ENCODE results near the gene CDH22. TPM values are rescaled to one million over a fixed set of nuclear protein-coding genes. Genes with fewer than 3 reads are reported as not detected.

CDH22 gene
- total and polyA plus RNA-seq, 7 experiments from 2014 or later = not detected

DNA sequence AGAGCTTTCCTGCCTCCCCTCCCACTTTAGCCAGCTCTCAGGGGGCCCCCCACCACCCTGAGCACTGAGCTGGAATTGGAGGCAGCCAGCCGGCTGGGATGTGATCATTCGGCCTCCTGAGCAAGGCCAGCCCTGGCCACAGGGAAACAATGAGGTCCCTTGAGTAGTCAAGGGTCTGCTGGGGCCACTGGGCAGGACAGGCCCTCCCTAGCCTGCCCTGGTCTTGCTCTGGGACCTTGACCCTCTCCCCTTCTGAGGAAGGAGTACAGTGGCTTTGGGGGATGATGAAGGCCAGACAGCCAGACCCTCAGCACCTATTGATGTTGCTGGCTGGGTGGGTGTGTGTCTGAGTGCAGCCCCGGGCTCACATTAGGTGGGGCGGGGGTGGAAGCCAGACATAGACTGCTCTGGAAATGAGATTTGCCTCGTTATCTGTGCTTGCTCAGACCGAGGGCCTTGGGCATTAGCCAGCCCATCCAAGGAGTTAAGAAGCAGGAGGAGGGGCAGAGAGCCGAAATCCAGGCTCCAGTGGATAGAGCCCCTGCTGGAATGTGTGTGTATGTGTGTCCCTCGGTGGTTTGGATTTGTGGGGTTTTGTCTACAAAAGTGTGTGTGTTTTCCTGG lies 168.9 kb downstream of the CDH22 start:
- no peaks in the 10 kb centered on the region for H3K36me3 Mint-ChIP-seq
- intact Hi-C loops (cut with micrococcal nuclease) = loop anchor here in 1 of 2 donors (10.0 kb wide), 1 partner anchor 205 kb away; no protein-coding TSS in a partner anchor
- Histone ChIP-seq H3K4me3 (ENCODE audit: low read length) (no peak overlapping the region), H3K9me3 (ENCODE audit: control insufficient read depth in 2 of 3, low read length in 3 of 3) (no peaks in the 10 kb centered on the region), H3K27me3 (ENCODE audit: control insufficient read depth in 2 of 2, insufficient read depth in 2 of 2, low read length in 2 of 2) (no peaks in the 10 kb centered on the region), H3K27ac (ENCODE audit: low read depth, low read length) (no peak overlapping the region), H3K4me1 (ENCODE audit: control insufficient read depth in 2 of 2, insufficient read depth in 2 of 2, low read length in 2 of 2) (no peaks in the 10 kb centered on the region), H3K36me3 (ENCODE audit: control insufficient read depth in 2 of 3, insufficient read depth in 3 of 3, low read length in 3 of 3) (no peaks in the 10 kb centered on the region)
- H3K27ac Mint-ChIP-seq = no peak overlapping the region
- ATAC-seq = no peak
- no peak overlapping the region for H3K4me3 Mint-ChIP-seq
- peaks cover 0 to 2% (median 0%) of the 10 kb centered on the region in 7 donors for H3K4me1 Mint-ChIP-seq
- DNase-seq = no peak
- peaks cover 34 to 70% (median 48%) of the 10 kb centered on the region in 5 donors for H3K27me3 Mint-ChIP-seq
- POLR2A ChIA-PET = no interaction called here
- peaks cover 0 to 2% (median 0%) of the 10 kb centered on the region in 11 donors for H3K9me3 Mint-ChIP-seq
- CTCF ChIA-PET = interaction anchor here (0.5 kb wide), 1 partner anchor 386 kb away, joined by 3 read pairs; no protein-coding TSS in a partner anchor

DNA sequence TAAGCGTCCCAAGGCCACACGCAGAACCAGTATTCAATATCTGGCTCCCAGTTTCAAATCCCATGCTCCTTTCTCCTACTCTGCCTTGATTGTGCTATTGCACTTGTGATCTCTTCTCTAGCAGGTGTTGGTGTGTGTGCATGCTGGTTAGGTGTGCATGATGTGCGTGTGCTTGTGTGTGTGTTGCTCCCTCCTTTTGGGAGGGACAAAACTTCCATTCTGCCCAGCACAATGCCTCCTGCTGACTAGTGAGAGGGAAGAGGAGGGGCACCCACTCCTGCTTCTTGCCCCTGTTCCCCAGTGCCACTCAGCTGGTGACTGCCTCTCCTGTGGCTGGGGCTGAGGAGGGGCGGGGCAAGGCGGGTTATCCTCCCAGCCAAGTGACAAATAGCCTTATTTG lies 170.5 kb downstream of the CDH22 start:
- ATAC-seq (no peak), DNase-seq (no peak)
- H3K4me3 ChIP-seq (ENCODE audit: low read length) = no peak overlapping the region
- Mint-ChIP-seq H3K4me1 (peaks cover 0 to 4% (median 0%) of the 10 kb centered on the region in 7 donors), H3K27ac (no peak overlapping the region), H3K36me3 (peaks cover 0 to 3% (median 0%) of the 10 kb centered on the region in 5 donors), H3K27me3 (peaks cover 33 to 81% (median 48%) of the 10 kb centered on the region in 5 donors), H3K4me3 (no peak overlapping the region), H3K9me3 (peaks cover 0 to 2% (median 0%) of the 10 kb centered on the region in 11 donors)
- H3K27me3 ChIP-seq (ENCODE audit: control insufficient read depth in 2 of 2, insufficient read depth in 2 of 2, low read length in 2 of 2) = no peaks in the 10 kb centered on the region
- H3K4me1 ChIP-seq (ENCODE audit: control insufficient read depth in 2 of 2, insufficient read depth in 2 of 2, low read length in 2 of 2) = no peaks in the 10 kb centered on the region
- intact Hi-C loops (cut with micrococcal nuclease) = loop anchor here in 1 of 2 donors (10.0 kb wide), 1 partner anchor 207 kb away; no protein-coding TSS in a partner anchor
- H3K27ac ChIP-seq (ENCODE audit: low read depth, low read length) = no peak overlapping the region
- POLR2A ChIA-PET = no interaction called here
- no peaks in the 10 kb centered on the region for H3K36me3 ChIP-seq (ENCODE audit: control insufficient read depth in 2 of 3, insufficient read depth in 3 of 3, low read length in 3 of 3)
- H3K9me3 ChIP-seq (ENCODE audit: control insufficient read depth in 2 of 3, low read length in 3 of 3) = no peaks in the 10 kb centered on the region
- CTCF ChIA-PET = no interaction called here

DNA sequence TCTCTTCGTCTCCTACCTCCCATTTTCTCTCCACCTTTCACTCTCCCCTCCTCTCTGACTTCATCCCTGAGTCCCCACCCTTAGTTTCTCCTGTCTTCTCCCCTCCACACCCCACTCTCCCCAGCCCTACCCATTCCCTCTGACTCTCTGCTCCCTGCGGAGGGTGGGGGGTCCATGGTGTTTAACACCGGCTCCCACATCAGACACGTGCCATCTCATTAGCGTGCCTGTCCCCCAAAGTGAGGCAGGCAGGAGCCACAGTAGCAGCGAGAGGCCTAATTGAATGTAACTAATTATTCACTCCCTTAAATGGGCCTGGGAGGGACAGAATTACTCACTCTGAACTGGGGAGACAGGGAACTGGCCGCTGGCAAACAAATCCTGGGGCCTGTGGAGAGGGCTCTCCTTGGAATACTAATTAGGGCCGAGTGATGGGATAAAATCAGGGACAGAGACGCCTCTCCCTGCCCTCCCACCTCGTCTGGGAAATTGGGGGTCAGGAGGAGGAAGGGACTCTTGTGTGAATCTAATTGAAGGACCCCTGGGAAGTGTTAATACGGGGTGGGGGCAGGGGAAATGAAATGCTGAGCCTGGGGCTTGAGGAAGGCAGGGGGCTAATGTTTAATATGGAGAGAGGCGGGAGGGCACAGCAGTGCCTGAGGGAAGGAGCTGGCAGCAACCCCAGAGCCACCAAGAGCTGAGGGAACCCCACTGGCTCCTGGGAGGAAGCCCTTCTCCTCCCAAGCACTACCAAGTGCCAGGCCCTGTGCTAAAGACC lies 172.3 kb downstream of the CDH22 start:
- ChIA-PET POLR2A (no interaction called here), CTCF (interaction anchor here (1.1 kb wide), 1 partner anchor 302 kb away, joined by 3 read pairs; no protein-coding TSS in a partner anchor)
- Mint-ChIP-seq H3K27ac (no peak overlapping the region), H3K4me1 (peaks cover 0 to 6% (median 0%) of the 10 kb centered on the region in 7 donors), H3K4me3 (no peak overlapping the region), H3K27me3 (peaks cover 25 to 72% (median 45%) of the 10 kb centered on the region in 5 donors), H3K36me3 (peaks cover 0 to 3% (median 0%) of the 10 kb centered on the region in 5 donors), H3K9me3 (peaks cover 0 to 2% (median 0%) of the 10 kb centered on the region in 11 donors)
- ATAC-seq (no peak), DNase-seq (no peak)
- intact Hi-C loops (cut with micrococcal nuclease) = loop anchor here in 1 of 2 donors (10.0 kb wide), 1 partner anchor 209 kb away; no protein-coding TSS in a partner anchor
- no peak overlapping the region for H3K4me3 ChIP-seq (ENCODE audit: low read length)
- no peaks in the 10 kb centered on the region for H3K4me1 ChIP-seq (ENCODE audit: control insufficient read depth in 2 of 2, insufficient read depth in 2 of 2, low read length in 2 of 2)
- H3K36me3 ChIP-seq (ENCODE audit: control insufficient read depth in 2 of 3, insufficient read depth in 3 of 3, low read length in 3 of 3) = no peaks in the 10 kb centered on the region
- no peaks in the 10 kb centered on the region for H3K27me3 ChIP-seq (ENCODE audit: control insufficient read depth in 2 of 2, insufficient read depth in 2 of 2, low read length in 2 of 2)
- no peak overlapping the region for H3K27ac ChIP-seq (ENCODE audit: low read depth, low read length)
- no peaks in the 10 kb centered on the region for H3K9me3 ChIP-seq (ENCODE audit: control insufficient read depth in 2 of 3, low read length in 3 of 3)

DNA sequence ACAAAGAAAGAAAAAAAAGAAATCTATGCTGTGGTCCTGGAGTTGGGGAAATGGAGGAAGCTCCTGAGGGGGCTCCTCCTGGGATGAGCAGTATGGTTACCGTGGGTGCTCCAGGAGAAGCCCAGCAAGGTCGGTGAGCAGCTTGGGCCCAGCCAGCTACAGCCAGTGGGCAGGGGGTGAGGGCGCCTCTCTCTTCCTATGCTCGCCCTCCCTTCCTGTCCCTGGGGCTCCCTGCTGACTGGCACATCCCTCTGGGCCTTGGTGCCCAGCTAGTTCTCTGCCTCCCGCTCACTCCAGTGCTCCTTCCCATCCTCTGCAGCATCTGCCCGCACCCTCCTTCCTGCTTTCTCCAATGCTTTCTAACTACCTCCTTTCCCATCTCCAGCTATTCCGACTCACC lies 173.6 kb downstream of the CDH22 start:
- H3K27me3 ChIP-seq (ENCODE audit: control insufficient read depth in 2 of 2, insufficient read depth in 2 of 2, low read length in 2 of 2) = no peaks in the 10 kb centered on the region
- H3K36me3 Mint-ChIP-seq = peaks cover 0 to 3% (median 0%) of the 10 kb centered on the region in 5 donors
- H3K4me1 ChIP-seq (ENCODE audit: control insufficient read depth in 2 of 2, insufficient read depth in 2 of 2, low read length in 2 of 2) = no peaks in the 10 kb centered on the region
- ChIA-PET POLR2A (no interaction called here), CTCF (no interaction called here)
- H3K9me3 Mint-ChIP-seq = peaks cover 0 to under 1% (median 0%) of the 10 kb centered on the region in 11 donors
- ATAC-seq (no peak), DNase-seq (no peak)
- no peaks in the 10 kb centered on the region for H3K36me3 ChIP-seq (ENCODE audit: control insufficient read depth in 2 of 3, insufficient read depth in 3 of 3, low read length in 3 of 3)
- H3K27ac Mint-ChIP-seq = no peak overlapping the region
- peaks cover 29 to 62% (median 45%) of the 10 kb centered on the region in 5 donors for H3K27me3 Mint-ChIP-seq
- H3K4me3 ChIP-seq (ENCODE audit: low read length) = no peak overlapping the region
- H3K27ac ChIP-seq (ENCODE audit: low read depth, low read length) = no peak overlapping the region
- intact Hi-C loops (cut with micrococcal nuclease) = loop anchor here in 1 of 2 donors (10.0 kb wide), 1 partner anchor 210 kb away; no protein-coding TSS in a partner anchor
- peaks cover 0 to 6% (median 0%) of the 10 kb centered on the region in 7 donors for H3K4me1 Mint-ChIP-seq
- no peaks in the 10 kb centered on the region for H3K9me3 ChIP-seq (ENCODE audit: control insufficient read depth in 2 of 3, low read length in 3 of 3)
- H3K4me3 Mint-ChIP-seq = no peak overlapping the region

DNA sequence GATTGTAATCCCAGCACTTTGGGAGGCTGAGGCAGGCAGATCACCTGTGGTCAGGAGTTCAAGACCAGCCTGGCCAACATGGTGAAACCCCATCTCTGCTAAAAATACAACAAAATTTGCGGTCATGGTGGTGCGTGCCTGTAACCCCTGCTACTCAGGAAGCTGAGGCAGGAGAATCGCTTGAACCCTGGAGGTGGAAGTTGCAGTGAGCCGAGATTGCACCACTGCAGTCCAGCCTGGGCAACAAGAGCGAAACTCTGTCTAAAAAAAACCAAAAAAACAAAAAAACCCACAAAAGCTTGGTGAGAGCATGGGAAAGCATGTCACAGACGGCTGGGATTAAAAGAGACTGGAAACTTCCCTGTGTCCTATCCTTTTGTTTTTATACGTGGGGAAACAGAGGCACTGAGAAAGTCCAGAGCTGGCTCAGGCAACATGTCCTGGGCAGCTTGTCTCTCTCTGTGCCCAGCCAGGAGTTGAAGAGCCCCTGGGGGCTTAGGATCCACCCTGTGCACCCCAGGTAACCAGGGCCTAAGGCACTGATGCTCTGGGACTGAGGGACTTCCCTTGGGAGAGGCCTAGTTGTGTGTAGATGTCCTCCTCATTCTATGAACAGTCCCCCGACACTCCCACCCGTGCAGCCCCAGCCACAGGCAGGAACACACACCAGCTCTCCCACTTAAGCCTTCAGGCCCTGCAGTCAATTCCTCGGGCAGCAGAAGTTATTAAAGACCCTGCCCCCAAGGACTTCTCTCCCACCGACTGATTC lies 174.2 kb downstream of the CDH22 start:
- CTCF ChIA-PET = interaction anchor here (1.1 kb wide), 1 partner anchor 305 kb away, joined by 4 read pairs; no protein-coding TSS in a partner anchor
- no peaks in the 10 kb centered on the region for H3K27me3 ChIP-seq (ENCODE audit: control insufficient read depth in 2 of 2, insufficient read depth in 2 of 2, low read length in 2 of 2)

DNA sequence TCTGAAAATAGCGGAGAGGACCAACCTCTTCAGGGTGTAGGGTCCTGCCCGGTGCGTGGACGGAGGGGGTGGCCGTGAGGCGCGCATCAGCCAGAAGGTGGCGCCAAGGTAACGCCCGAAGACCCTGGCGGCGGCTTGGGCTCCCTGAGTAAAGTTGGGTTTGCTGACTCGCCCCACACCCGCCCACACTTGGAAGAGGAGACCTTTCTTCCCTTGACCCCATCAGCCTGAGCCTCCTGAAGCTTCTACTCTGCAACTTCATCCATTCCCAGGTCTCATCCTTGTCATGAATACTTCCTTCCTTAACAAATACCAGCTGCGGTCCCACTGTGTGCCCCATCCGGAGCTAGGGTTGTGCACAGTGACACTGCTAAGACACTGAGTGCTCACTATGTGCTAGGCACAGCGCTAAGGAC lies 175.6 kb downstream of the CDH22 start:
- Mint-ChIP-seq H3K9me3 (no peaks in the 10 kb centered on the region), H3K27ac (no peak overlapping the region), H3K27me3 (peaks cover 27 to 47% (median 31%) of the 10 kb centered on the region in 5 donors), H3K36me3 (peaks cover 0 to 3% (median 0%) of the 10 kb centered on the region in 5 donors), H3K4me1 (peaks cover 0 to 6% (median 0%) of the 10 kb centered on the region in 7 donors), H3K4me3 (no peak overlapping the region)
- Histone ChIP-seq H3K27me3 (ENCODE audit: control insufficient read depth in 2 of 2, insufficient read depth in 2 of 2, low read length in 2 of 2) (no peaks in the 10 kb centered on the region), H3K9me3 (ENCODE audit: control insufficient read depth in 2 of 3, low read length in 3 of 3) (no peaks in the 10 kb centered on the region), H3K4me3 (ENCODE audit: low read length) (no peak overlapping the region), H3K27ac (ENCODE audit: low read depth, low read length) (no peak overlapping the region), H3K36me3 (ENCODE audit: control insufficient read depth in 2 of 3, insufficient read depth in 3 of 3, low read length in 3 of 3) (no peaks in the 10 kb centered on the region), H3K4me1 (ENCODE audit: control insufficient read depth in 2 of 2, insufficient read depth in 2 of 2, low read length in 2 of 2) (no peaks in the 10 kb centered on the region)
- intact Hi-C loops (cut with micrococcal nuclease) = loop anchor here in 1 of 2 donors (2.0 to 10.0 kb wide), 2 partner anchors 42 to 212 kb away; no protein-coding TSS in a partner anchor
- DNase-seq (peak in 7 of 9 donors; percentile 37 to 60 (median 47)), ATAC-seq (peak; percentile 83)
- POLR2A ChIA-PET = no interaction called here
- CTCF ChIA-PET = interaction anchor here (0.7 to 1.4 kb wide), 3 partner anchors 127 to 307 kb away, joined by 3 to 5 read pairs (median 4); no protein-coding TSS in a partner anchor

More for the DNA sequence above, 174.2 kb downstream of the CDH22 start:
- POLR2A ChIA-PET = no interaction called here
- Mint-ChIP-seq H3K36me3 (peaks cover 0 to 3% (median 0%) of the 10 kb centered on the region in 5 donors), H3K4me3 (no peak overlapping the region), H3K4me1 (peaks cover 0 to 6% (median 0%) of the 10 kb centered on the region in 7 donors), H3K27me3 (peaks cover 27 to 57% (median 41%) of the 10 kb centered on the region in 5 donors), H3K9me3 (no peaks in the 10 kb centered on the region), H3K27ac (no peak overlapping the region)
- Histone ChIP-seq H3K4me3 (ENCODE audit: low read length) (no peak overlapping the region), H3K4me1 (ENCODE audit: control insufficient read depth in 2 of 2, insufficient read depth in 2 of 2, low read length in 2 of 2) (no peaks in the 10 kb centered on the region), H3K27ac (ENCODE audit: low read depth, low read length) (no peak overlapping the region), H3K36me3 (ENCODE audit: control insufficient read depth in 2 of 3, insufficient read depth in 3 of 3, low read length in 3 of 3) (no peaks in the 10 kb centered on the region), H3K9me3 (ENCODE audit: control insufficient read depth in 2 of 3, low read length in 3 of 3) (no peaks in the 10 kb centered on the region)
- no peak for ATAC-seq
- no peak for DNase-seq
- intact Hi-C loops (cut with micrococcal nuclease) = loop anchor here in 1 of 2 donors (2.0 to 10.0 kb wide), 2 partner anchors 41 to 211 kb away; no protein-coding TSS in a partner anchor

Data from naive thymus-derived CD4-positive, alpha-beta T cell (primary cell).